ENCODE data around the gene LSMEM2. TPM values are rescaled to one million over a fixed set of nuclear protein-coding genes. Genes with fewer than 3 reads are reported as not detected.

Gene LSMEM2
- total and polyA plus RNA-seq, 9 of the 15 experiments (the other 6 are each of a cell fraction or from before 2014, with no cell fraction given) = not detected

GRCh38 chr3:50237754-50238548 is 40.9 kb upstream of the LSMEM2 start:
- Histone ChIP-seq H3K9me1 (ENCODE audit: control insufficient read depth, insufficient read depth, low read length) (no peaks in the 10 kb centered on the region), H3K9ac (ENCODE audit: insufficient read depth in 1 of 2, low read depth in 2 of 2, low read length in 2 of 2) (peak overlapping the region; percentile 30 to 95), H3K4me3 (peak overlapping the region; percentile 73), H3K9me3 (replicated peaks; ENCODE audit: control insufficient read depth, insufficient read depth, low read depth, low read length) (no peaks in the 10 kb centered on the region), H4K20me1 (replicated peaks; ENCODE audit: control insufficient read depth, insufficient read depth, low read length) (no peaks in the 10 kb centered on the region), H2AFZ (ENCODE audit: low read depth, low read length) (no peak overlapping the region), H3K4me2 (ENCODE audit: insufficient read depth, low read length) (peak overlapping the region; percentile 80), H3K27me3 (ENCODE audit: control insufficient read depth in 2 of 2, insufficient read depth in 2 of 2, low read length in 2 of 2) (no peaks in the 10 kb centered on the region), H3K79me2 (ENCODE audit: control insufficient read depth, insufficient read depth, low read length) (peaks cover 39% of the 10 kb centered on the region), H3K4me1 (replicated peaks in 1 of 2; ENCODE audit: control insufficient read depth in 2 of 2, insufficient read depth in 2 of 2, low read length in 2 of 2) (peaks cover 44 to 73% of the 10 kb centered on the region in 2 experiments), H3K27ac (ENCODE audit: extremely low read depth, low read depth, low read length) (0 out of 3 replicates have a peak overlapping the region, but pooled peaks have one; percentile 8), H3K36me3 (ENCODE audit: control insufficient read depth, insufficient read depth, low read length) (peaks cover 4% of the 10 kb centered on the region; the same call in 1 of the 3 replicates)
- FAIRE-seq (no peak), DNase-seq (ENCODE audit: extremely low read depth in 1 of 4, low spot score in 3 of 4) (peak in 2 of 4 experiments; percentile 20 to 49), ATAC-seq (no peak)
- intact Hi-C loops (cut with micrococcal nuclease) = no loop called here
- CTCF ChIA-PET (ENCODE audit: low intra/inter-chr PET ratio) = no interaction called here
- 30% methylated on average over 5 of the region's 31 CpGs for WGBS (ENCODE audit: insufficient coverage, low coverage, missing lambda C conversion rate)
- in situ Hi-C loops (cut with MboI) = no loop called here
- POLR2A ChIA-PET = interaction anchor here (0.6 kb wide), 1 partner anchor 1180 kb away, joined by 3 read pairs; no protein-coding TSS in a partner anchor
- BruUV-seq (replicated peaks) = no TSS peak
- TF ChIP-seq GTF3C2 (IDR thresholded peaks at IDR 0.05; ENCODE audit: borderline replicate concordance, extremely low read depth, insufficient read length) (no peak), EHMT2 (IDR thresholded peaks at IDR 0.05) (no peak), TBP (optimal IDR thresholded peaks at IDR 0.05; ENCODE audit: low read depth, low read length) (no peak), SREBF2 (CRISPR knock-in tag; IDR thresholded peaks at IDR 0.05) (no peak), RFX5 (IDR thresholded peaks at IDR 0.05; ENCODE audit: low read depth, low read length) (no peak), TAF15 (IDR thresholded peaks at IDR 0.05; ENCODE audit: low read depth, low read length) (no peak), HINFP (tag; conservative IDR thresholded peaks at IDR 0.05; ENCODE audit: low read depth) (no peak), HLTF (IDR thresholded peaks at IDR 0.05) (no peak), ZNF232 (CRISPR knock-in tag; IDR thresholded peaks at IDR 0.05) (no peak), ZBTB11 (CRISPR knock-in tag; IDR thresholded peaks at IDR 0.05) (peak in 1 of 3 experiments; percentile 68; a peak in 1 of 6 replicates), ZNF274 (IDR thresholded peaks at IDR 0.05; ENCODE audit: borderline replicate concordance, low read depth, low read length) (no peak), RBFOX2 (IDR thresholded peaks at IDR 0.05; ENCODE audit: low read depth, low read length) (peak; percentile 43), BCL6 (CRISPR knock-in tag; IDR thresholded peaks at IDR 0.05) (no peak)
